Measurements from ENCODE around the gene FBXO15.

FBXO15 gene

DNA sequence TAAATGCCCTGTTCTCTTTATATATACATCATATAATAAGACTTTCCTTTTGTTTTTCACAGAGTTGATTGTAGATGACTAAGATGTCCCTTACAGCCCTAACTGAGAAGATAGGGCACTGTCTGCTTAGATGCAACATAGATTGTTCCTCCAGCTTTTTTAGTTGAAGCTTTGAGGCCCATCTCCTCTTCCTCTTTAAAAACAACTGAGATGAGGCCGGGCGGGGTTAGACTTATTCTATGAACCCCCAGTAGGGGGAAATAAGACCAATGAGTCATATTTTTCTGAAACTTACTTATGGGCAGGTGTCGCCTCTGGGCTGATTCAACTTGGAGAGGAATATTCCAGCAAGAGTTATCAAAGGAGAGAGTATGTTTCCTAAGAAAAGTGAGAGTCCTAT, 84.6 kb downstream of the FBXO15 start:
- in situ Hi-C loops (cut with HindIII; ENCODE audit: low pct_unique_long_range_greater_than_20kb, low sequenced_read_pairs): no loop called here
- no peak for DNase-seq (ENCODE audit: low read depth in 1 of 2, low spot score in 1 of 2)
- TF ChIP-seq JUND (IDR thresholded peaks at IDR 0.05; ENCODE audit: low read depth): no peak

DNA sequence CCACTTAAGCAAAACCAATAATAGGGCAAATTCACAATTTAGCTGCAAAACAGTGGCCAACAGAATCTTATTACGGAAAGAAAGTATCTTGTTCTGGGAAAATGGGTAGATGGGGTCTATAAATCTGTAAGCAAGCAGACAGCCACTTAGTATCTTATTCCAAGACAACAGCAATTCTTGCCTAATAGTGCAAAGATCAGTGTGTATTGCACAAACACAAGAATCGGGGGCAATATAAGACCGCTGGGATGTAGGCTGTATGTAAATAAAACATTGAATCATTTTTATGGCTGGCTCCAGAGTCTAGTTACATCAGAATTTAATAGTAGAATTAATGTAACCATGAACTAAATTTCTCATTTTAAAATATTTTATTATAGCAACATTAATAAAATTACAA, 85.6 kb downstream of the FBXO15 start:
- TF ChIP-seq JUND (IDR thresholded peaks at IDR 0.05; ENCODE audit: low read depth): no peak
- in situ Hi-C loops (cut with HindIII; ENCODE audit: low pct_unique_long_range_greater_than_20kb, low sequenced_read_pairs): no loop called here
- DNase-seq (ENCODE audit: low read depth in 1 of 2, low spot score in 1 of 2): no peak

DNA sequence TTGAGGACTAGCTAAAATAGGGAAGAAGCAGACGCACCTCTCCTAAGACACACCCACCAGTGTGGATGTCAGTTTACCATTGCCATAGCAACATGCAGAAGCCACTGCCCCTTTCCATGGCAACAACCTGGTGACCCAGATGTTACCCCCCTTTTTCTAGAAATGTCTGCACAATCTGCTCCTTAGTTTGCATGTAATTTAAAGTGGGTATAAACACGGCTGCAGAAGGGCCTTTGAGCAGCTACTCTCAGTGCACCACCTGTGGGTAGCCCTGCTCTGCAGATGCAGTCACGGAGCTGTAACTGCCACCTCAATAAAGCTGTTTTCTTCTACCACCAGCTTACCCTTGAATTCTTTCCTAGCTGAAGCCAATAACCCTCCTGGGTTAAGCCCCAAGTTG, 87.1 kb downstream of the FBXO15 start:
- TF ChIP-seq JUND (IDR thresholded peaks at IDR 0.05; ENCODE audit: low read depth): no peak
- in situ Hi-C loops (cut with HindIII; ENCODE audit: low pct_unique_long_range_greater_than_20kb, low sequenced_read_pairs): no loop called here
- no peak for DNase-seq (ENCODE audit: low read depth in 1 of 2, low spot score in 1 of 2)

DNA sequence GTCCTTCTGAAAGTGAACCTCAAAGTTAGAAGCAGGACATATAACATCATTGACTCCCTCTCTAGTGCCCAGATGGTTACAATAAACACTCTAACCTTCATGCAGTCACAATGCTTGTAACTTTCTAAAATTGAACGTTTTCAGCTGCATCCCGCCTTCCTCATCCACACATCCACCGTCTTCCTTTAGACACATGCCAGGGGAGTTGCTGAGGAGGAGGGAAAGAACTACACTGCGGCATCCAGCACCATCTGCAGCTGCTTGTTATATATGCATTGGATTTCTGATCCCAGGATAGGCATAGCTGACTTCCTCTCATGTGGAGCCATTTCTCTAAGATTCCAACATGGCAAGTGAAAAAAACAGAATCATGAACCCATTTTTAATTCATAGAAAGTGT, 96.8 kb downstream of the FBXO15 start:
- in situ Hi-C loops (cut with HindIII; ENCODE audit: low pct_unique_long_range_greater_than_20kb, low sequenced_read_pairs): no loop called here
- no peak for TF ChIP-seq JUND (IDR thresholded peaks at IDR 0.05; ENCODE audit: low read depth)
- DNase-seq (ENCODE audit: low read depth in 1 of 2, low spot score in 1 of 2): no peak

DNA sequence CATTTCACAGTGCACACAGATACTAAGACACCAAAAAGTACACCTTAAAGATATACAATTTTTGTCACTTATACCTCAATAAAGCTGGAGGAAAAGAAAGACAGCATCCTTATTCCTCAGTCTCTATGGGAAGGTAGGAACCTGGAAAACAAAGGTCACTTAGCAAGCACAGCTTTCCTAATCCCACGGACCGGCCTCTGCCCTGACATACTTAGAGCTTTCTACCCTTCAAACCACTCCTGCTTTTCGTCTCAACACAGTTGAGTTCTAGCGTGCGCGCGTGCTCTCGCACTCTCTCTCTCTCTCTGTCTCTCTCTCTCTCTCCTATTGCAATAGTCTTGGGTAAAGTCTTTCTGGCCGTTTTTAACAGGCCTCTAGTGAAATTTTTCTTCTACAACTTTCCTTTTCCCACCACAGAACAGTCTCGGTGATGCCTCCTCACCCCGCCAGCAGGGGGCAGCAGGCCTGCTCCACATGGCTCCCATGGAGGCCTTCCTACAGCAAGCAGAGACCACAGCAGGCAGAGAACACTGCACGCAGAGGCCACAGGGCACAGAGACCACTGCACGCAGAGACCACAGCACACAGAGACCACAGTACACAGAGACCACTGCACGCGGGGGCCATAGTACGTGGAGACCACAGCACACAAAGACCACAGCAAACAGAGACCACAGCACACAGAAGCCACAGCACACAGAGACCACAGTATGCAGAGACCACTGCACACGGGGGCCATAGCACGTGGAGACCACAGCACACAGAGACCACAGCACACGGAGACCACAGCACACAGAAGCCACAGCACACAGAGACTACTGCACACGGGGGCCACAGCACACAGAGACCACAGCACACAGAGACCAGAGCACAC, 106.9 kb downstream of the FBXO15 start:
- TF ChIP-seq JUND (IDR thresholded peaks at IDR 0.05; ENCODE audit: low read depth): no peak
- in situ Hi-C loops (cut with HindIII; ENCODE audit: low pct_unique_long_range_greater_than_20kb, low sequenced_read_pairs): no loop called here
- DNase-seq (ENCODE audit: low read depth in 1 of 2, low spot score in 1 of 2): peak; percentile 8 to 46

DNA sequence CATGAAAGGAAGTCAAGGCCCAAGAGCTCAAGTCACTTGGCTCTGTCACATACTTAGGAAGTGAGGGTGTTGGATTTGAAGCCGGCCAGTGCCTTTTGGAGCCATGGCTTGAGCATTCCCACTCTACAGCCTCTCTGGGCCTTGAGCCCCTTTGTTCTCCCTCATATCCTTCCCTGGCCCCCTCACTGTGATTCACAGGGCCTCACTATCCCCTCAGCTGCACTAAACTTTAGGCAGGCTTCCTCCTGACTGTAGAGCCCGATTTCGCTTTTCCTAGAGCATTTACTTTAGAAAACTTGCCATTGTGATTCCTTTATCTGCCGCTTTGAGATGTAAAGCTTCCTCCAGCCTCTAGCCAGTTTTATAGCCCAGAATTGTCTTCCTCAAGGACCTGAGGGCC, 107.6 kb downstream of the FBXO15 start:
- no peak for TF ChIP-seq JUND (IDR thresholded peaks at IDR 0.05; ENCODE audit: low read depth)
- in situ Hi-C loops (cut with HindIII; ENCODE audit: low pct_unique_long_range_greater_than_20kb, low sequenced_read_pairs): no loop called here
- DNase-seq (ENCODE audit: low read depth in 1 of 2, low spot score in 1 of 2): no peak

DNA sequence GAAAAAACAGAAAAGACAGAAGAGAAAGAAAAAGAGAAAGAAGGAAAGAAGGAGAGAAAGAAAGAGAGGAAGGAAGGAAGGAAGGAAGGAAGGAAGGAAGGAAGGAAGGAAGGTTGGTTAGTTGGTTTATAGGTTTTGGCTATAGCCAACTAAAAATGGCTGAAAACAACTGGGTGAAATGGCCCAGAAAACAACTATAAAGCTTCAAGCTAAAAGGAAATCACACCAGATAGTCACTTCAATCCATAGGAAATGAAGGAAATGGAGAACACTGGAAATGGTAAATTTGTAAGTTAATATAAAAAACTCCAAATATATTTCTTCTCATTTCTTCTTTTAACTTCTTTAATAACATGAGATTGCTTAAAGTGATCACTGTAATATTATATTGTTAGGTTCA, 118.5 kb downstream of the FBXO15 start:
- in situ Hi-C loops (cut with HindIII; ENCODE audit: low pct_unique_long_range_greater_than_20kb, low sequenced_read_pairs): no loop called here
- no peak for DNase-seq (ENCODE audit: low read depth in 1 of 2, low spot score in 1 of 2)
- TF ChIP-seq JUND (IDR thresholded peaks at IDR 0.05; ENCODE audit: low read depth): no peak

Measured in T47D (cell line).